Hematopoietic multipotent progenitor cell treated with erythropoietin and hydrocortisone succinate and interleukin-3 and kit ligand, for 8 days (in vitro differentiated cells): ENCODE results near the gene TNNI3.

Source experiments
- DNase-seq: peaks from one replicate; pipeline ENCODE4 v3.0.0-alpha.2; 2015

The TNNI3 gene

GRCh38 chr19:55146078-55146704 lies 11.3 kb downstream of the TNNI3 start:
- peak; percentile 69 for DNase-seq

GRCh38 chr19:55145232-55145631 lies 12.3 kb downstream of the TNNI3 start:
- DNase-seq = no peak

- no peak for DNase-seq
Observed at GRCh38 chr19:55141696-55142095, 15.8 kb downstream of the TNNI3 start.

- no peak for DNase-seq
Observed at GRCh38 chr19:55137915-55138314, 19.6 kb downstream of the TNNI3 start.

GRCh38 chr19:55136399-55137102 lies 21.0 kb downstream of the TNNI3 start:
- DNase-seq = no peak

DNA sequence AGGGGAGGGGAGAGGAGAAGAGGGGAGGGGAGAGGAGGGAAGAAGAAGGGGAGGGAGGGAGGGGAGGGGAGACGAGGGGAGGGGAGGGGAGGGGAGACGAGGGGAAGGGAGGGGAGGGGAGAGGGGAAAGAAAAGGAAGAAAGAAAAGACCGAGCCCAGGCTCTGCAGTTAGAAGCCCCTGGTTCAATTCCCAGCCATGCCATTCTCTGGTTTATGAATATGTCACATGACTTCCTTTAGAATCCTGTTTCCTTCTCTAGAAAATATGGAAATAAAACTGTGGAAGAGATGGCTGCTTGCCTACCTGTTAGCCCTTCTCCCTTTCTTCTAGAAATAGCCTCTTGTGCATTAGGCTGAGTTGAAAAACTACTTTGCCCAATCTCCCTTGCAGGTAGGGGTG lies 22.8 kb downstream of the TNNI3 start:
- DNase-seq = no peak

DNA sequence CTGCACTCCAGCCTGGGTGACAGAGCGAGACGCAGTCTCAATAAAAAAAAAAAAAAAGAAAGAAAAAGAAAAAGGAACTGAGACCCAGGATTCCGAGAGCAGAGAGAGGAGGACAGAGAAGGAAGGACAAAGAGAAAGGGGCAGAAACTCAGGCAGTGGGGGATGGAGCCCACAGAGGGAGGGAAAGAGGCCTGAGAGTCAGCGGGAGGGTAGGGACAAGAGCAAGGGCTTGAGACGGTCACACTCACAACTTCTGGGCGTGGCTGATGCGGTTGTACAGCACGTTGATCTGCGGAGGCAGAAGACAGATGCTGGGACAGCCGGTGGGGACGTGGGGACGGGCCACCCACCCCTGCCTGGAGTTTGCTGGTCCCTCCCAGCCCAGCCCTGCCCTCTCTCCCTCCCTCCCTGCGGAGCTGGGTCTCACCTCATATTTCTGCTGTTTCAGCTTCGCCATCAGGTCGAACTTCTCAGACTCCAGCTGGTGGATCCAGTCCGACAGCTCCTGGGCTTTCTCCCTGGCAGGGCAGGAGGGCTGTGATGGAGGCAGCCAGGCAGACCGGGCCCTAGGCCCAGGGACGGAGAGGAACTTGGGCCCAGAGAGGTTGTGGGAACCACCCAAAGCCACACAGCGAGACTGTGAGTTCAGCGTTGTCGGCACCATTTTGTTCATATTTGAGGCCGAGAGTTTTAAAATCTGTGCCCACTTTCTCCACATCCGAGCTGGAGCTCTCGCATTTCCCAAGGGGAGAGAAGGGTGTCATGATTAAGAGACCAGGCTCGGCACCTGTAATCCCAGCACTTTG lies 23.7 kb downstream of the TNNI3 start:
- no peak for DNase-seq

GRCh38 chr19:55132453-55133129 lies 24.9 kb downstream of the TNNI3 start:
- peak; percentile 29 for DNase-seq

DNA sequence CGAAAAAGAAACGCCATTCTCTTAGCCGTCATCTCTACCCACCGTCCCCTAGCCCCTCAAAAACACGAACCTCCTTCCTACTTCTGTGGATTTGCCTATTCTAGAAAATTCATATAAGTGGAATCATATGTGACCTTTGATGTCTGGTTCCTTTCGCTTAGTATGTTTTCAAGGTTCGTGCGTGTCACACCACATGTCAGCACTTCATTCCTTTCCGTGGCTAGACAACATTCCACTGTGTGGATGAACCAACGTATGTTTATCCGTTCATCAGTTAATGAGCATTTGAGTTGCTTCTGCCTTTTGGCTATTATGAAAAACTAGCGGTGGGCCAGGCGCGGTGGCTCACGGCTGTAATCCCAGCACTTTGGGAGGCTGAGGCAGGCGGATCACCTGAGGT lies 26.1 kb downstream of the TNNI3 start:
- DNase-seq = no peak

DNA sequence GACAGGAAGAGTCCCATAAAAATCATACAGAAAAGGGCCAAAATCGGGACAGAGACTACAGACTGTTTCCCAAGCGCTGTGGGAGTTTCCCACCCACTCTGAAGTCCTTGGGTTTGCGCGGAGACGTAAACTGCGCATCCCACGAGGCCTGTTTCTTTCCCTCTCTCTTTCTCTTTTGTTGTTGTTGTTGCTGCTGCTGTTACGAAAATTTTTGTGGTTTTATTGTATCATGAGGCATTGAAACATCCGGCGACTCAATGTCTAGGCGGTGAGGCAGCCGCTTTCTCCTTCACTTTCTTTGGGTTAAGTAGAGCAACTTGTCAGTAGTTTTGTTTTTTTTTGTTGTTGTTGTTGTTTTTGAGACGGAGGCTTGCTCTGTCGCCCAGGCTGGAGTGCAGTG lies 38.5 kb downstream of the TNNI3 start:
- DNase-seq = no peak

DNA sequence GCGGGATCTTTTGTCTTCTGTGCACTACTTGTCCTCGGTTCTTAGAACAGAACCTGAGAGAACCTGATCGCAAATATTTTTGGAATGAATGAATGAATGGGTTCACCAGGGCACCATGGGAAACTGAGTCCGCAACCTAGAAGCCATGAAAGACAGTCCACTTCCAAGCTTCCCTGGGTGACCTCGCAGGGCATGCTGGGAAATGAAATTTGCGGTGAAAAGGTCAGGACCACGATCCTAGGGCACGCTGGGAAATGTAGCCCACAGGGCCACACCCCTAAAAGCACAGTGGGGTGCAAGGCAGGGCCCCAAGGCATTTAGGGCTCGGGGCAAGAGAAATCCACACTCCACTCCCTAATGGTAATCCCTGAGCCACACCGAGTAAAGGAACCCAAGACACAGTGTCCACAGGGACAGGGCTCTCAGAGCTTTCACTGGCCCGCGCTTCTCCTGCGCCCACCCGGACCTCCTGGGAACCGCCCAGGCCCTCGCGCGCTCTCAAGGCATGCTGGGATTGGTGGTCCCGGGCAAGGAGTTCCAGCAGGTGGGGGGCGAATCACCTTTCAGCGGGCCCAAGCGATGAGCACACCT lies 39.0 kb downstream of the TNNI3 start:
- DNase-seq = peak; percentile 92

- DNase-seq = peak; percentile 99
Observed at GRCh38 chr19:55117663-55118391, 39.7 kb downstream of the TNNI3 start.

GRCh38 chr19:55116859-55117662 lies 40.5 kb downstream of the TNNI3 start, which contains the start of gene PPP1R12C:
PPP1R12C (minus strand) TSS chr19:55117637; CDS start chr19:55117543, 94 bp downstream.
- DNase-seq = no peak

- DNase-seq = peak; percentile 57
Observed at GRCh38 chr19:55116232-55116858, 41.2 kb downstream of the TNNI3 start.

- peak; percentile 78 for DNase-seq
Observed at GRCh38 chr19:55115446-55116065, 42.0 kb downstream of the TNNI3 start.

DNA sequence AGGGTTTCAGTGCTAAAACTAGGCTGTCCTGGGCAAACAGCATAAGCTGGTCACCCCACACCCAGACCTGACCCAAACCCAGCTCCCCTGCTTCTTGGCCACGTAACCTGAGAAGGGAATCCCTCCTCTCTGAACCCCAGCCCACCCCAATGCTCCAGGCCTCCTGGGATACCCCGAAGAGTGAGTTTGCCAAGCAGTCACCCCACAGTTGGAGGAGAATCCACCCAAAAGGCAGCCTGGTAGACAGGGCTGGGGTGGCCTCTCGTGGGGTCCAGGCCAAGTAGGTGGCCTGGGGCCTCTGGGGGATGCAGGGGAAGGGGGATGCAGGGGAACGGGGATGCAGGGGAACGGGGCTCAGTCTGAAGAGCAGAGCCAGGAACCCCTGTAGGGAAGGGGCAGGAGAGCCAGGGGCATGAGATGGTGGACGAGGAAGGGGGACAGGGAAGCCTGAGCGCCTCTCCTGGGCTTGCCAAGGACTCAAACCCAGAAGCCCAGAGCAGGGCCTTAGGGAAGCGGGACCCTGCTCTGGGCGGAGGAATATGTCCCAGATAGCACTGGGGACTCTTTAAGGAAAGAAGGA lies 42.9 kb downstream of the TNNI3 start:
- DNase-seq = no peak

GRCh38 chr19:55113570-55114039 lies 43.9 kb downstream of the TNNI3 start:
- DNase-seq = no peak

GRCh38 chr19:55112777-55113569 lies 44.6 kb downstream of the TNNI3 start:
- DNase-seq = no peak
